Thoracic aorta (tissue), 2 donors: ENCODE results near the gene MC1R. TPM values are rescaled to one million over a fixed set of nuclear protein-coding genes. Genes with fewer than 3 reads are reported as not detected.
"Not testable (repeated sequence)": the region's sequence is repeated elsewhere in the genome, so short reads cannot be mapped to it uniquely, and the experiment has no call there.

ENCODE experiments used
- ATAC-seq: fragments of 150-250 bp; one replicate; pipeline ENCODE4 v1.8.0; 2017; ENCODE audit warnings: low read depth; ENCODE audit not compliant: insufficient number of reproducible peaks, low FRiP score
- DNase-seq: peaks from one replicate; pipeline ENCODE4 v3.0.0-alpha.2; 2020; ENCODE audit warnings: low spot score
- H3K27ac ChIP-seq, 2 donors: fragments of 200-600 bp; sonication (generic); 1 replicate in 1 of 2; 2 replicates in 1 of 2; pipeline ENCODE4 v1.5.1; 2016; ENCODE audit warnings: mild to moderate bottlenecking in 2 of 2, moderate library complexity in 2 of 2
- H3K27me3 ChIP-seq: fragments of 200-600 bp; sonication (generic); replicated peaks from 2 replicates; pipeline ENCODE4 v1.6.0; 2016; ENCODE audit warnings: mild to moderate bottlenecking; ENCODE audit not compliant: insufficient read depth
- H3K36me3 ChIP-seq: fragments of 200-600 bp; sonication (generic); one replicate; pipeline ENCODE4 v1.5.1; 2016
- H3K4me1 ChIP-seq, 2 donors: fragments of 200-600 bp; sonication (generic); 1 replicate in 1 of 2; 2 replicates in 1 of 2; pipeline versions ENCODE4 v1.5.1 to v1.6.0; 2016; ENCODE audit warnings: low read depth in 2 of 2, mild to moderate bottlenecking in 1 of 2; ENCODE audit not compliant: control insufficient read depth in 1 of 2
- H3K4me3 ChIP-seq: fragments of 200-600 bp; sonication (generic); 2 replicates; pipeline ENCODE4 v1.5.1; 2016; ENCODE audit warnings: mild to moderate bottlenecking
- H3K9me3 ChIP-seq: fragments of 200-600 bp; sonication (generic); 2 replicates; pipeline ENCODE4 v1.5.1; 2016
- CTCF ChIP-seq: fragments of 200-600 bp; sonication (generic); IDR thresholded peaks from one replicate; pipeline ENCODE4 v1.5.1; 2019; ENCODE audit warnings: antibody characterized with exemption
- total RNA-seq, 2 donors: library from RNA; depleted of rRNA; stranded (reverse); fragments of >200 nt; gene quantifications; one replicate each; pipeline versions ENCODE4 v1.1.0 to v1.2.3, GENCODE V29; 2016

The MC1R gene
- total RNA-seq, 2 donors from 2014 or later: 13.1 to 19.3 TPM

GRCh38 chr16:89964201-89964600 lies 45.5 kb downstream of the MC1R start:
- Histone ChIP-seq H3K36me3 (peaks cover 3% of the 10 kb centered on the region), H3K4me3 (no peak overlapping the region), H3K9me3 (no peaks in the 10 kb centered on the region), H3K27ac (no peak overlapping the region), H3K4me1 (no peaks in the 10 kb centered on the region), H3K27me3 (no peaks in the 10 kb centered on the region)
- DNase-seq (no peak), ATAC-seq (no peak)
- no peak for TF ChIP-seq CTCF

- H3K9me3 ChIP-seq: no peaks in the 10 kb centered on the region
- no peak overlapping the region for H3K27ac ChIP-seq
- DNase-seq (no peak), ATAC-seq (no peak)
- H3K36me3 ChIP-seq: peaks cover 3% of the 10 kb centered on the region
- H3K4me1 ChIP-seq: no peaks in the 10 kb centered on the region
- TF ChIP-seq CTCF: no peak
- H3K27me3 ChIP-seq: no peaks in the 10 kb centered on the region
- H3K4me3 ChIP-seq: no peak overlapping the region
Observed at GRCh38 chr16:89965447-89966225, 47.0 kb downstream of the MC1R start.

- ATAC-seq (no peak), DNase-seq (no peak)
- H3K27me3 ChIP-seq: no peaks in the 10 kb centered on the region
- TF ChIP-seq CTCF: no peak
- no peak overlapping the region for H3K27ac ChIP-seq
- no peaks in the 10 kb centered on the region for H3K9me3 ChIP-seq
- H3K36me3 ChIP-seq: peaks cover 3% of the 10 kb centered on the region
- H3K4me3 ChIP-seq: no peak overlapping the region
- peaks cover 7 to 9% of the 10 kb centered on the region in 2 donors for H3K4me1 ChIP-seq
Observed at GRCh38 chr16:89966756-89967155, 48.1 kb downstream of the MC1R start.

GRCh38 chr16:89967436-89967835 lies 48.8 kb downstream of the MC1R start:
- not testable (repeated sequence) for DNase-seq, ATAC-seq, H3K4me3 ChIP-seq, H3K36me3 ChIP-seq, H3K27me3 ChIP-seq, H3K27ac ChIP-seq, H3K9me3 ChIP-seq
- H3K4me1 ChIP-seq: peaks cover 9 to 14% of the 10 kb centered on the region in 2 donors

GRCh38 chr16:89968074-89968473 lies 49.4 kb downstream of the MC1R start:
- not testable (repeated sequence) for DNase-seq, H3K27me3 ChIP-seq, H3K27ac ChIP-seq, ATAC-seq, H3K4me3 ChIP-seq, H3K36me3 ChIP-seq, H3K9me3 ChIP-seq
- peaks cover 9 to 14% of the 10 kb centered on the region in 2 donors for H3K4me1 ChIP-seq

- H3K27ac ChIP-seq: no peak overlapping the region
- ATAC-seq (no peak), DNase-seq (no peak)
- no peaks in the 10 kb centered on the region for H3K27me3 ChIP-seq
- no peak overlapping the region for H3K4me3 ChIP-seq
- no peaks in the 10 kb centered on the region for H3K36me3 ChIP-seq
- H3K4me1 ChIP-seq: peaks cover 17 to 24% of the 10 kb centered on the region in 2 donors
- H3K9me3 ChIP-seq: no peaks in the 10 kb centered on the region
- TF ChIP-seq CTCF: no peak
Observed at GRCh38 chr16:89969741-89970410, 51.2 kb downstream of the MC1R start.

Other genes starting within 250 kb of the MC1R start
- 10 to 100 TPM; 20.3 to 35.2 TPM for gene CDK10, start 232.2 kb upstream of the MC1R start, total RNA-seq
- 10 to 100 TPM; 19.0 to 24.1 TPM for gene SPATA2L, start 217.2 kb upstream of the MC1R start, total RNA-seq
- 10 to 100 TPM in 1 of 2 donors, 1 to 10 TPM in 1; 9.5 to 18.3 TPM for gene VPS9D1, start 198.0 kb upstream of the MC1R start, total RNA-seq
- 10 to 100 TPM; 25.0 to 34.1 TPM for gene ZNF276, start 197.3 kb upstream of the MC1R start, total RNA-seq
- 1 to 10 TPM; 2.5 to 3.7 TPM for gene FANCA, start 102.2 kb upstream of the MC1R start, total RNA-seq
- gene SPIRE2, start 90.4 kb upstream of the MC1R start, total RNA-seq: 1 to 10 TPM in 1 of 2 donors, not detected in 1; 2.0 TPM
- 100 to 1,000 TPM; 166 to 247 TPM for gene TCF25, start 45.3 kb upstream of the MC1R start, total RNA-seq
- 10 to 100 TPM in 1 of 2 donors, 1 to 10 TPM in 1; 4.2 to 18.0 TPM for gene TUBB3, start 4.5 kb downstream of the MC1R start, total RNA-seq
- gene DEF8, start 29.9 kb downstream of the MC1R start, total RNA-seq: 100 to 1,000 TPM in 1 of 2 donors, 10 to 100 TPM in 1; 77.8 to 185 TPM
- 10 to 100 TPM in 1 of 2 donors, 1 to 10 TPM in 1; 8.7 to 19.9 TPM for gene DBNDD1, start 100.6 kb downstream of the MC1R start, total RNA-seq
- not detected for gene PRDM7, start 158.5 kb downstream of the MC1R start, total RNA-seq